K562 (cell line): Measurements from ENCODE around the gene ZNF488. TPM values are rescaled to one million over a fixed set of nuclear protein-coding genes. Genes with fewer than 3 reads are reported as not detected.

ENCODE experiments used
- CBX5 ChIP-seq: IDR thresholded peaks from 2 replicates; pipeline ENCODE4 v1.6.1; 2014; ENCODE audit warnings: low read depth, borderline replicate concordance
- CEBPG ChIP-seq, 3 experiments: fragments of 200-800 bp in 1 of 3; sonication (Bioruptor generic) in 1 of 3; sonication (generic) in 1 of 3; formaldehyde crosslinking in 1 of 3; IDR thresholded peaks in 2 of 3; conservative IDR thresholded peaks in 1 of 3; 2 replicates each; pipeline versions ENCODE4 v1.6.1 to v1.8.0; 2016 to 2022; ENCODE audit warnings: missing compliant biosample characterization in 2 of 3, missing genetic modification characterization in 2 of 3, mild to moderate bottlenecking in 1 of 3, missing genetic modification reagents in 1 of 3
- CUX1 ChIP-seq: fragments of 200-800 bp; sonication (Bioruptor generic); IDR thresholded peaks from 2 replicates; pipeline ENCODE4 v1.6.1; 2016; ENCODE audit warnings: missing genetic modification characterization, missing compliant biosample characterization
- E2F4 ChIP-seq: sonication (generic); formaldehyde crosslinking; IDR thresholded peaks from 2 replicates; pipeline ENCODE4 v1.8.0; 2022; ENCODE audit warnings: mild to moderate bottlenecking, low read depth, missing genetic modification reagents
- FOXM1 ChIP-seq, 2 experiments: fragments of 450-650 bp in 1 of 2; sonication (generic) in 1 of 2; formaldehyde crosslinking in 1 of 2; IDR thresholded peaks; 2 replicates each; pipeline versions ENCODE4 v1.6.1 to v1.9.0; 2017 to 2022; ENCODE audit warnings: low read depth in 2 of 2, mild to moderate bottlenecking in 2 of 2, missing genetic modification reagents in 1 of 2, moderate library complexity in 1 of 2
- HDAC2 ChIP-seq: fragments of 450-650 bp; IDR thresholded peaks from 2 replicates; pipeline ENCODE4 v1.6.1; 2016; ENCODE audit warnings: mild to moderate bottlenecking
- KLF6 ChIP-seq: fragments of 250-450 bp; sonication (Bioruptor Pico); IDR thresholded peaks from 2 replicates; pipeline ENCODE4 v1.4.0; 2020; ENCODE audit warnings: mild to moderate bottlenecking, moderate library complexity, borderline replicate concordance
- LARP7 ChIP-seq: fragments of 450-650 bp; IDR thresholded peaks from 2 replicates; pipeline ENCODE4 v1.6.1; 2016
- NRF1 ChIP-seq, 2 experiments: fragments of 450-650 bp; IDR thresholded peaks in 1 of 2; conservative IDR thresholded peaks in 1 of 2; 2 replicates each; pipeline ENCODE4 v1.6.1; 2014; ENCODE audit warnings: mild to moderate bottlenecking in 2 of 2
- SIN3A ChIP-seq, 2 experiments: fragments of 150-350 bp in 1 of 2; IDR thresholded peaks; 2 replicates each; pipeline ENCODE4 v1.6.1; 2011 to 2016; ENCODE audit warnings: borderline replicate concordance in 2 of 2, low read depth in 2 of 2, low read length in 2 of 2, mild to moderate bottlenecking in 2 of 2, moderate library complexity in 2 of 2; ENCODE audit not compliant: control insufficient read depth in 1 of 2
- SRSF7 ChIP-seq: fragments of 200-400 bp; formaldehyde crosslinking; optimal IDR thresholded peaks from 2 replicates; pipeline ENCODE3; 2017; ENCODE audit warnings: mild to moderate bottlenecking, low read depth, low read length
- USF2 ChIP-seq: sonication (generic); formaldehyde crosslinking; IDR thresholded peaks from 2 replicates; pipeline ENCODE4 v1.5.0; 2020; ENCODE audit warnings: missing genetic modification reagents
- ZBTB8A ChIP-seq: fragments of 450-650 bp; IDR thresholded peaks from 2 replicates; pipeline ENCODE4 v1.6.1; 2018; ENCODE audit warnings: mild to moderate bottlenecking, moderate library complexity; ENCODE audit not compliant: partially characterized antibody
- ZFX ChIP-seq: sonication (generic); formaldehyde crosslinking; IDR thresholded peaks from 2 replicates; pipeline ENCODE4 v1.8.0; 2022; ENCODE audit warnings: mild to moderate bottlenecking, missing genetic modification reagents, moderate library complexity
- ZKSCAN3 ChIP-seq: fragments of 250-450 bp; sonication (Bioruptor Pico); IDR thresholded peaks from 2 replicates; pipeline ENCODE4 v1.4.0; 2020
- ZNF232 ChIP-seq: sonication (generic); formaldehyde crosslinking; IDR thresholded peaks from 2 replicates; pipeline ENCODE4 v1.8.0; 2022; ENCODE audit warnings: mild to moderate bottlenecking, missing genetic modification reagents
- ZNF695 ChIP-seq: fragments of 450-650 bp; formaldehyde crosslinking; IDR thresholded peaks from 2 replicates; pipeline ENCODE4 v1.4.0; 2020; ENCODE audit warnings: mild to moderate bottlenecking, moderate library complexity
- ZNF707 ChIP-seq: fragments of 250-450 bp; sonication (Bioruptor Pico); conservative IDR thresholded peaks from 2 replicates; pipeline ENCODE4 v1.8.0; 2022; ENCODE audit warnings: inconsistent platforms, mild to moderate bottlenecking, moderate library complexity
- polyA plus RNA-seq, 8 experiments: library from polyadenylated mRNA; depleted of rRNA in 4 of 8; stranded (reverse) in 5 of 8; unstranded in 3 of 8; fragments of >200 nt; fragmentation: Nextera tagmentation in 2 of 8; fragmentation: Illumina TruSeq in 1 of 8; extraction: Ambion mirVana in 2 of 8; extraction: Trizol in 1 of 8; gene quantifications; 2 replicates each; pipeline versions ENCODE4 v1.2.1 to v1.2.3, GENCODE V29; 2011 to 2014; ENCODE audit warnings: inconsistent platforms in 1 of 8, missing spikeins in 1 of 8
- total RNA-seq, 7 experiments: library from RNA; depleted of rRNA in 6 of 7; stranded (reverse); fragments of >200 nt in 6 of 7; fragmentation: Illumina TruSeq in 2 of 7; extraction: Trizol in 2 of 7; gene quantifications; 2 replicates each; pipeline versions ENCODE4 v1.2.1 to v1.2.3, GENCODE V29; 2011 to 2021; ENCODE audit warnings: low replicate concordance in 1 of 7
- TF ChIP-seq, protein P1 (sequence below): fragments of 250-450 bp; sonication (Bioruptor Pico); IDR thresholded peaks from 2 replicates; pipeline ENCODE4 v1.5.0; 2021

ZNF488 gene
- total and polyA plus RNA-seq, 9 of the 15 experiments (the other 6 are each of a cell fraction or from before 2014, with no cell fraction given): 0.03 to 0.09 (median 0.05) TPM; not detected in 3

DNA sequence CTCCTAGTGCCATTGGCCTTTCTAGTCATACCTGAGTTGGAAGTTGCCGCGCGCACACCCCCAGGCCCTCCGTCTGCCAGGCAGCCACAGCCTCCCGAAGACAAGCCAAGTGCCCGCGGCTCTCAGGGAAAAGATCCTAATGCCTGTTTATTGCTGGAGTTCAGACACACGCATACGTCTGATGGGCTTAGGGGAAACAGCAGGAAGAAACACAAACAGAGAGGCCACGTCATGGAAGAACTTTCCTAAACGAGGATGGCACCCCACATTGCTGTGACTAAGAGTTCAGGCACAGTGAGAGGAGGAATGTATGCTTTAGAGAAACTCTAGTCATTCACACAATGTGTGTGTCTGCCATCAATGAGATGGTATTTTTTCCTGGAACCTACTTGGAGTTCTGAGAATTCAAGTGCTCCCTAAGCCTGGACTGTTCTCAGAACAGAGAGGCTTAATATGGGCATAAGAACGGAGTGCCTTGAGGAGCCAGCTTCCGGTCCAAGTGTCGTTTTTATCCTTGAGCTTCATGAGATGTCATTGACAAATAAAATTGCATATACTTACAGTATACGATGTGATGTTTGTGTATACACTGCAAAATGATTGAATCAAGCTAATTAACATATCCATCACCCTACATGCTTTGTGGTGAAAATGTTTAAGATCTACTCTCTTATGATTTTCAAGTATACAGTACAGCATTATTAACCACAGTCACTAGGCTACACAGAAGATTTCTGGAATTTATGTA, 47.5 kb downstream of the ZNF488 start (continued):
- no peak for TF ChIP-seq USF2 (CRISPR knock-in tag)
- 0 out of 2 replicates have a peak, but pooled peaks have one; percentile 23 for TF ChIP-seq CUX1
- TF ChIP-seq SIN3A (IDR thresholded peaks at IDR 0.05; ENCODE audit: borderline replicate concordance in 2 of 2, control insufficient read depth in 1 of 2, low read depth in 2 of 2, low read length in 2 of 2): no peak
- TF ChIP-seq, protein P1, sequence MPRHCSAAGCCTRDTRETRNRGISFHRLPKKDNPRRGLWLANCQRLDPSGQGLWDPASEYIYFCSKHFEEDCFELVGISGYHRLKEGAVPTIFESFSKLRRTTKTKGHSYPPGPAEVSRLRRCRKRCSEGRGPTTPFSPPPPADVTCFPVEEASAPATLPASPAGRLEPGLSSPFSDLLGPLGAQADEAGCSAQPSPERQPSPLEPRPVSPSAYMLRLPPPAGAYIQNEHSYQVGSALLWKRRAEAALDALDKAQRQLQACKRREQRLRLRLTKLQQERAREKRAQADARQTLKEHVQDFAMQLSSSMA (CRISPR knock-in tag): no peak
- TF ChIP-seq ZBTB8A: no peak
- TF ChIP-seq ZKSCAN3: no peak
- no peak for TF ChIP-seq ZNF695 (CRISPR knock-in tag)
- TF ChIP-seq NRF1 (conservative IDR thresholded peaks at IDR 0.05 in 1 of 2, IDR thresholded peaks at IDR 0.05 in 1 of 2): peak; percentile 14 to 29; a peak in 1 of 4 replicates
- TF ChIP-seq HDAC2: peak; percentile 61; the same call in 1 of the 2 replicates
- no peak for TF ChIP-seq ZFX (CRISPR knock-in tag)
- TF ChIP-seq CEBPG (CRISPR knock-in tag; IDR thresholded peaks at IDR 0.05): no peak
- no peak for TF ChIP-seq CEBPG (tag; conservative IDR thresholded peaks at IDR 0.05 in 1 of 2, IDR thresholded peaks at IDR 0.05 in 1 of 2)
- no peak for TF ChIP-seq E2F4 (CRISPR knock-in tag)
- no peak for TF ChIP-seq CBX5
- TF ChIP-seq LARP7: 0 out of 2 replicates have a peak, but pooled peaks have one; percentile 11
- TF ChIP-seq FOXM1 (IDR thresholded peaks at IDR 0.05; ENCODE audit: low read depth): no peak
- TF ChIP-seq FOXM1 (CRISPR knock-in tag; IDR thresholded peaks at IDR 0.05; ENCODE audit: low read depth): no peak
- no peak for TF ChIP-seq ZNF707 (CRISPR knock-in tag)
- TF ChIP-seq SRSF7: no peak
- TF ChIP-seq KLF6 (CRISPR knock-in tag): no peak
- TF ChIP-seq ZNF232 (CRISPR knock-in tag): no peak
